ENCODE results near the gene C3orf20. TPM values are rescaled to one million over a fixed set of nuclear protein-coding genes. Genes with fewer than 3 reads are reported as not detected.
"Not testable (repeated sequence)": the region's sequence is repeated elsewhere in the genome, so short reads cannot be mapped to it uniquely, and the experiment has no call there.

C3orf20 gene
- total RNA-seq, 4 donors from 2014 or later = 0.11 to 0.46 TPM; not detected in 2

- Histone ChIP-seq H3K36me3 (peaks cover 0 to 27% of the 10 kb centered on the region in 2 donors), H3K27ac (peak within 1 kb of the TSS; percentile 89 to 96 (median 90)), H3K4me3 (peak within 1 kb of the TSS; percentile 67 to 85 (median 78)), H3K4me1 (peaks cover 21 to 26% of the 10 kb centered on the region in 2 donors), H3K9me3 (no peaks in the 10 kb centered on the region), H3K27me3 (no peaks in the 10 kb centered on the region)
- in situ Hi-C loops (cut with MboI; ENCODE audit: low sequenced_read_pairs in 4 of 4) = loop anchor here (25.0 kb wide), 4 partner anchors 261 to 436 kb away; partner anchors contain the start of genes MRPS25 (in 2 of the 4) and RBSN (in 1 of the 4)
- TF ChIP-seq POLR2A (IDR thresholded peaks at IDR 0.05) = peak; percentile 72 to 88
- TF ChIP-seq CTCF (IDR thresholded peaks at IDR 0.05 in 4 of 5, conservative IDR thresholded peaks at IDR 0.05 in 1 of 5) = no peak
- DNase-seq = peak; percentile 95 to 98
- intact Hi-C loops (cut with DNase I; ENCODE audit: low total_unique reads) = loop anchor here (1.0 to 10.0 kb wide), 4 partner anchors 144 to 527 kb away; partner anchors contain the start of genes CHCHD4, RBSN and TMEM43
- ATAC-seq = peak; percentile 99 to 100
Observed at GRCh38 chr3:14651440-14652251, 23.3 kb upstream of the C3orf20 start, which contains the start of gene CCDC174. CCDC174 (plus strand) TSS chr3:14651762; CDS start chr3:14651837, 75 bp downstream.

GRCh38 chr3:14652360-14652907 is 22.5 kb upstream of the C3orf20 start:
- H3K4me1 ChIP-seq = peaks cover 21 to 26% of the 10 kb centered on the region in 2 donors
- intact Hi-C loops (cut with DNase I; ENCODE audit: low total_unique reads) = loop anchor here (5.0 to 10.0 kb wide), 3 partner anchors 145 to 528 kb away; partner anchors contain the start of genes CHCHD4, RBSN and TMEM43

GRCh38 chr3:14657579-14657978 is 17.4 kb upstream of the C3orf20 start:
- H3K27me3 ChIP-seq = no peaks in the 10 kb centered on the region
- H3K27ac ChIP-seq = no peak overlapping the region
- no peak overlapping the region for H3K4me3 ChIP-seq
- peaks cover 16 to 17% of the 10 kb centered on the region in 2 donors for H3K4me1 ChIP-seq
- in situ Hi-C loops (cut with MboI; ENCODE audit: low sequenced_read_pairs in 4 of 4) (loop anchor here (25.0 kb wide), 4 partner anchors 255 to 430 kb away; partner anchors contain the start of genes MRPS25 (in 2 of the 4) and RBSN (in 1 of the 4)), intact Hi-C loops (cut with DNase I; ENCODE audit: low total_unique reads) (loop anchor here (10.0 kb wide), 1 partner anchor 533 kb away; the partner anchor contains the start of genes CHCHD4 and TMEM43)
- TF ChIP-seq POLR2A (IDR thresholded peaks at IDR 0.05) (no peak), CTCF (IDR thresholded peaks at IDR 0.05 in 4 of 5, conservative IDR thresholded peaks at IDR 0.05 in 1 of 5) (no peak)
- DNase-seq = no peak
- no peak for ATAC-seq
- peaks cover 3 to 86% of the 10 kb centered on the region in 2 donors for H3K36me3 ChIP-seq
- no peaks in the 10 kb centered on the region for H3K9me3 ChIP-seq

More at GRCh38 chr3:14652360-14652907, 22.5 kb upstream of the C3orf20 start:
- Histone ChIP-seq H3K27ac (peak overlapping the region; percentile 89 to 96 (median 90)), H3K4me3 (peak overlapping the region; percentile 67 to 85 (median 78)), H3K36me3 (peaks cover 0 to 35% of the 10 kb centered on the region in 2 donors)
- DNase-seq, H3K9me3 ChIP-seq, ATAC-seq, H3K27me3 ChIP-seq: not testable (repeated sequence)
- in situ Hi-C loops (cut with MboI; ENCODE audit: low sequenced_read_pairs in 4 of 4) = loop anchor here (25.0 kb wide), 4 partner anchors 260 to 435 kb away; partner anchors contain the start of genes MRPS25 (in 2 of the 4) and RBSN (in 1 of the 4)

- Histone ChIP-seq H3K27me3 (no peaks in the 10 kb centered on the region), H3K9me3 (no peaks in the 10 kb centered on the region), H3K4me1 (peaks cover 2 to 3% of the 10 kb centered on the region in 2 donors), H3K4me3 (no peak overlapping the region), H3K27ac (no peak overlapping the region), H3K36me3 (peaks cover 3 to 100% of the 10 kb centered on the region in 2 donors)
- DNase-seq (no peak), ATAC-seq (no peak)
- in situ Hi-C loops (cut with MboI; ENCODE audit: low sequenced_read_pairs in 4 of 4) (loop anchor here (25.0 kb wide), 4 partner anchors 253 to 428 kb away; partner anchors contain the start of genes MRPS25 (in 2 of the 4) and RBSN (in 1 of the 4)), intact Hi-C loops (cut with DNase I; ENCODE audit: low total_unique reads) (loop anchor here (10.0 kb wide), 1 partner anchor 534 kb away; the partner anchor contains the start of genes CHCHD4 and TMEM43)
- TF ChIP-seq CTCF (IDR thresholded peaks at IDR 0.05 in 4 of 5, conservative IDR thresholded peaks at IDR 0.05 in 1 of 5) (no peak), POLR2A (IDR thresholded peaks at IDR 0.05) (no peak)
Observed at GRCh38 chr3:14658978-14659377, 16.0 kb upstream of the C3orf20 start.

All from gastrocnemius medialis (tissue), 4 donors.